Left ventricle myocardium inferior (tissue), 1 donor: ENCODE data around the gene DCC. TPM values are rescaled to one million over a fixed set of nuclear protein-coding genes. Genes with fewer than 3 reads are reported as not detected.

Source experiments
- DNase-seq: peaks from one replicate; pipeline ENCODE4 v3.0.0-alpha.2; 2020
- H3K27ac ChIP-seq: fragments of 200-600 bp; replicated peaks from 2 replicates; pipeline ENCODE4 v1.8.0; 2021
- H3K27me3 ChIP-seq: fragments of 200-600 bp; 2 replicates; pipeline ENCODE4 v1.8.0; 2021; ENCODE audit warnings: low read depth
- H3K36me3 ChIP-seq: fragments of 200-600 bp; 2 replicates; pipeline ENCODE4 v1.8.0; 2021
- H3K4me1 ChIP-seq: fragments of 200-600 bp; 2 replicates; pipeline ENCODE4 v1.8.0; 2021
- H3K4me3 ChIP-seq: fragments of 200-600 bp; 2 replicates; pipeline ENCODE4 v1.8.0; 2021; ENCODE audit warnings: mild to moderate bottlenecking, moderate library complexity
- H3K9me3 ChIP-seq: fragments of 200-600 bp; replicated peaks from 2 replicates; pipeline ENCODE4 v1.8.0; 2021
- CTCF ChIP-seq: fragments of 200-600 bp; IDR thresholded peaks from 2 replicates; pipeline ENCODE4 v1.8.0; 2021; ENCODE audit warnings: antibody characterized with exemption, mild to moderate bottlenecking, borderline replicate concordance
- intact Hi-C: fragments of 100-400 bp; cut with micrococcal nuclease; formaldehyde crosslinking; loops from one replicate; pipeline ENCODE4 v1.11.0; 2022
- total RNA-seq: library from RNA; stranded (reverse); fragmentation: NEBNext Ultra II Directional; extraction: Animal tissue kit (Norgen Biotek cat#: 25700); gene quantifications from one replicate; pipeline ENCODE4 v1.2.1, GENCODE V29; 2021
- donor health status: DM: no; HTN: yes; CAD: no; lungs with severe emphysema.

Gene DCC
- total RNA-seq, 1 donor from 2014 or later = not detected

GRCh38 chr18:53402670-53403069 lies 1062.7 kb downstream of the DCC start:
- DNase-seq = no peak
- Histone ChIP-seq H3K9me3 (no peaks in the 10 kb centered on the region), H3K4me3 (no peak overlapping the region), H3K27me3 (no peaks in the 10 kb centered on the region), H3K36me3 (no peaks in the 10 kb centered on the region), H3K27ac (no peak overlapping the region), H3K4me1 (no peaks in the 10 kb centered on the region)
- no peak for TF ChIP-seq CTCF
- intact Hi-C loops = no loop called here

GRCh38 chr18:53408271-53408670 lies 1068.3 kb downstream of the DCC start:
- TF ChIP-seq CTCF = no peak
- intact Hi-C loops = no loop called here
- no peak for DNase-seq
- no peak overlapping the region for H3K27ac ChIP-seq
- H3K9me3 ChIP-seq = no peaks in the 10 kb centered on the region
- no peaks in the 10 kb centered on the region for H3K36me3 ChIP-seq
- no peak overlapping the region for H3K4me3 ChIP-seq
- H3K4me1 ChIP-seq = no peaks in the 10 kb centered on the region
- no peaks in the 10 kb centered on the region for H3K27me3 ChIP-seq

- no peak for TF ChIP-seq CTCF
- Histone ChIP-seq H3K27me3 (no peaks in the 10 kb centered on the region), H3K4me1 (no peaks in the 10 kb centered on the region), H3K36me3 (no peaks in the 10 kb centered on the region), H3K9me3 (no peaks in the 10 kb centered on the region), H3K4me3 (no peak overlapping the region), H3K27ac (no peak overlapping the region)
- intact Hi-C loops = no loop called here
- no peak for DNase-seq
Measured at GRCh38 chr18:53411511-53411910, 1071.5 kb downstream of the DCC start.

- intact Hi-C loops = no loop called here
- Histone ChIP-seq H3K4me3 (no peak overlapping the region), H3K9me3 (no peaks in the 10 kb centered on the region), H3K4me1 (no peaks in the 10 kb centered on the region), H3K27ac (no peak overlapping the region), H3K36me3 (no peaks in the 10 kb centered on the region), H3K27me3 (no peaks in the 10 kb centered on the region)
- no peak for DNase-seq
- TF ChIP-seq CTCF = no peak
Measured at GRCh38 chr18:53417003-53417402, 1077.0 kb downstream of the DCC start.

- Histone ChIP-seq H3K27me3 (no peaks in the 10 kb centered on the region), H3K4me1 (no peaks in the 10 kb centered on the region), H3K36me3 (no peaks in the 10 kb centered on the region), H3K9me3 (no peaks in the 10 kb centered on the region), H3K4me3 (no peak overlapping the region), H3K27ac (no peak overlapping the region)
- intact Hi-C loops = no loop called here
- TF ChIP-seq CTCF = no peak
- DNase-seq = no peak
Measured at GRCh38 chr18:53421869-53422268, 1081.9 kb downstream of the DCC start.

GRCh38 chr18:53422896-53423295 lies 1082.9 kb downstream of the DCC start:
- DNase-seq = no peak
- Histone ChIP-seq H3K4me1 (no peaks in the 10 kb centered on the region), H3K36me3 (no peaks in the 10 kb centered on the region), H3K27me3 (no peaks in the 10 kb centered on the region), H3K9me3 (no peaks in the 10 kb centered on the region), H3K27ac (no peak overlapping the region), H3K4me3 (no peak overlapping the region)
- no peak for TF ChIP-seq CTCF
- intact Hi-C loops = no loop called here
